Uterus (tissue), 4 donors: ENCODE data around the gene CRB1. TPM values are rescaled to one million over a fixed set of nuclear protein-coding genes. Genes with fewer than 3 reads are reported as not detected.

Experiments used
- DNase-seq, 2 donors: peaks; one replicate each; pipeline ENCODE4 v3.0.0-alpha.2; 2019 to 2020
- H3K27ac ChIP-seq, 2 donors: fragments of 200-600 bp; sonication (generic); 1 replicate in 1 of 2; 2 replicates in 1 of 2; pipeline ENCODE4 v1.5.1; 2016 to 2018
- H3K27me3 ChIP-seq, 2 donors: fragments of 200-600 bp; sonication (generic); one replicate each; pipeline ENCODE4 v1.5.1; 2018 to 2019; ENCODE audit warnings: control low read depth in 1 of 2
- H3K36me3 ChIP-seq, 2 donors: fragments of 200-600 bp; sonication (generic); one replicate each; pipeline ENCODE4 v1.5.1; 2019; ENCODE audit warnings: control low read depth in 1 of 2
- H3K4me1 ChIP-seq, 2 donors: fragments of 200-600 bp; sonication (generic); one replicate each; pipeline ENCODE4 v1.5.1; 2018 to 2019; ENCODE audit warnings: control low read depth in 1 of 2
- H3K4me3 ChIP-seq, 2 donors: fragments of 200-600 bp; sonication (generic); 1 replicate in 1 of 2; 2 replicates in 1 of 2; pipeline ENCODE4 v1.5.1; 2018 to 2019; ENCODE audit warnings: mild to moderate bottlenecking in 1 of 2
- H3K9me3 ChIP-seq, 2 donors: fragments of 200-600 bp; sonication (generic); one replicate each; pipeline ENCODE4 v1.5.1; 2019; ENCODE audit warnings: control low read depth in 1 of 2
- CTCF ChIP-seq, 4 experiments: fragments of 200-600 bp in 2 of 4; fragments of 450-650 bp in 2 of 4; sonication (generic) in 2 of 4; IDR thresholded peaks; one replicate each; pipeline ENCODE4 v1.5.1; 2016 to 2019; ENCODE audit warnings: antibody characterized with exemption in 4 of 4, mild to moderate bottlenecking in 2 of 4, moderate library complexity in 1 of 4
- POLR2A ChIP-seq, 2 donors: fragments of 450-650 bp; IDR thresholded peaks; one replicate each; pipeline ENCODE4 v1.6.1; 2016; ENCODE audit warnings: antibody characterized with exemption in 2 of 2, mild to moderate bottlenecking in 1 of 2, moderate library complexity in 1 of 2
- intact Hi-C: fragments of 100-400 bp; cut with DNase I; formaldehyde crosslinking; loops from one replicate; pipeline ENCODE4 v1.15.1; 2023; ENCODE audit warnings: low total_unique reads
- total RNA-seq, 4 donors: library from RNA; depleted of rRNA in 3 of 4; stranded (reverse); fragments of >200 nt in 3 of 4; gene quantifications; one replicate each; pipeline versions ENCODE4 v1.1.0 to v1.2.4, GENCODE V29; 2014 to 2023
- donor health status: DM: yes; HTN: yes; CAD: no.

The CRB1 gene
- total RNA-seq, 4 donors from 2014 or later: 0.55 to 1.0 TPM; not detected in 2

GRCh38 chr1:197225611-197226010 is 42.4 kb upstream of the CRB1 start:
- H3K4me3 ChIP-seq: no peak overlapping the region
- no peak overlapping the region for H3K27ac ChIP-seq
- TF ChIP-seq CTCF (IDR thresholded peaks at IDR 0.05) (no peak), POLR2A (IDR thresholded peaks at IDR 0.05) (no peak)
- no peaks in the 10 kb centered on the region for H3K9me3 ChIP-seq
- no peaks in the 10 kb centered on the region for H3K27me3 ChIP-seq
- intact Hi-C loops: no loop called here
- DNase-seq: no peak
- no peaks in the 10 kb centered on the region for H3K36me3 ChIP-seq
- no peaks in the 10 kb centered on the region for H3K4me1 ChIP-seq

- TF ChIP-seq CTCF (IDR thresholded peaks at IDR 0.05) (no peak), POLR2A (IDR thresholded peaks at IDR 0.05) (no peak)
- no peak for DNase-seq
- intact Hi-C loops: no loop called here
- Histone ChIP-seq H3K4me3 (no peak overlapping the region), H3K4me1 (no peaks in the 10 kb centered on the region), H3K36me3 (no peaks in the 10 kb centered on the region), H3K27me3 (no peaks in the 10 kb centered on the region), H3K9me3 (no peaks in the 10 kb centered on the region), H3K27ac (no peak overlapping the region)
Observed at GRCh38 chr1:197234581-197234980, 33.5 kb upstream of the CRB1 start.

- H3K4me3 ChIP-seq: no peak overlapping the region
- TF ChIP-seq CTCF (IDR thresholded peaks at IDR 0.05): no peak
- TF ChIP-seq POLR2A (IDR thresholded peaks at IDR 0.05): no peak
- intact Hi-C loops: no loop called here
Observed at GRCh38 chr1:197235355-197235754, 32.7 kb upstream of the CRB1 start.

GRCh38 chr1:197247465-197247864 is 20.6 kb upstream of the CRB1 start:
- H3K4me3 ChIP-seq: no peak overlapping the region
- TF ChIP-seq CTCF (IDR thresholded peaks at IDR 0.05) (no peak), POLR2A (IDR thresholded peaks at IDR 0.05) (no peak)
- no peak for DNase-seq
- intact Hi-C loops: no loop called here
- no peaks in the 10 kb centered on the region for H3K4me1 ChIP-seq
- H3K27ac ChIP-seq: no peak overlapping the region
- H3K27me3 ChIP-seq: no peaks in the 10 kb centered on the region
- no peaks in the 10 kb centered on the region for H3K9me3 ChIP-seq
- no peaks in the 10 kb centered on the region for H3K36me3 ChIP-seq

More at GRCh38 chr1:197235355-197235754, 32.7 kb upstream of the CRB1 start:
- H3K36me3 ChIP-seq: no peaks in the 10 kb centered on the region
- no peak overlapping the region for H3K27ac ChIP-seq
- no peaks in the 10 kb centered on the region for H3K4me1 ChIP-seq
- no peaks in the 10 kb centered on the region for H3K27me3 ChIP-seq
- H3K9me3 ChIP-seq: no peaks in the 10 kb centered on the region
- DNase-seq: no peak

GRCh38 chr1:197249324-197249723 is 18.7 kb upstream of the CRB1 start:
- H3K27me3 ChIP-seq: no peaks in the 10 kb centered on the region
- TF ChIP-seq CTCF (IDR thresholded peaks at IDR 0.05) (no peak), POLR2A (IDR thresholded peaks at IDR 0.05) (no peak)
- intact Hi-C loops: no loop called here
- H3K4me3 ChIP-seq: no peak overlapping the region
- DNase-seq: no peak
- H3K36me3 ChIP-seq: no peaks in the 10 kb centered on the region
- no peaks in the 10 kb centered on the region for H3K9me3 ChIP-seq
- no peak overlapping the region for H3K27ac ChIP-seq
- no peaks in the 10 kb centered on the region for H3K4me1 ChIP-seq
